Embryonic facial prominence (tissue), 1 donor: ENCODE data around the gene MYO7B.

Source experiments
- DNase-seq: peaks from one replicate; pipeline ENCODE4 v3.0.0-alpha.2; 2016; ENCODE audit errors: extremely low spot score

Gene MYO7B

DNA sequence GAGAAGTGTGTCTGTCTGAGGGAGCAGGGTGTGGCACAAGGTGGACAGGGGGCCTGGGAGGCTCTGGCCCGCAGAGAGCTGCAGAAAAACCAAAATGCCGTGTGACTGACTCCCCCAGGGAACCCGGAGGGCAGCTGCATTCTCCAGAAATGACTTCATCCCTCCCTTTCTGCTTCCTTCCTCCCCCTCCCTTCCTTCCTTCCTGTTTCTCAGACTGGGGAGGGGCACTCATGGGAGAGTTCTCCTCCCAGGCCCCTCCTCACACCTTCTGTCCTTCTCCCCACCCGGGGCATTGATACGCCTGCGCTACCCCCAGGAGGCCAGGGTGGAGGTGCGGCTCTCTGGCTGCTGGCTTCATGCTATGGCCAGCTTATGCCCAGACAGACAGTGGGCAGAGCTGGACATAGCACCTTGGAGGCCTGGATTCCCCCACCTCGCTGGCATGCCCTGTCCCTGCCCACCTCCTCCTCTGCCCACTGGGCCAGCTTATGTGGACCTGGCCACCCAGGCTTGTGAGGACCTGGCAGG, 102.3 kb downstream of the MYO7B start:
- peak; percentile 18 for DNase-seq

DNA sequence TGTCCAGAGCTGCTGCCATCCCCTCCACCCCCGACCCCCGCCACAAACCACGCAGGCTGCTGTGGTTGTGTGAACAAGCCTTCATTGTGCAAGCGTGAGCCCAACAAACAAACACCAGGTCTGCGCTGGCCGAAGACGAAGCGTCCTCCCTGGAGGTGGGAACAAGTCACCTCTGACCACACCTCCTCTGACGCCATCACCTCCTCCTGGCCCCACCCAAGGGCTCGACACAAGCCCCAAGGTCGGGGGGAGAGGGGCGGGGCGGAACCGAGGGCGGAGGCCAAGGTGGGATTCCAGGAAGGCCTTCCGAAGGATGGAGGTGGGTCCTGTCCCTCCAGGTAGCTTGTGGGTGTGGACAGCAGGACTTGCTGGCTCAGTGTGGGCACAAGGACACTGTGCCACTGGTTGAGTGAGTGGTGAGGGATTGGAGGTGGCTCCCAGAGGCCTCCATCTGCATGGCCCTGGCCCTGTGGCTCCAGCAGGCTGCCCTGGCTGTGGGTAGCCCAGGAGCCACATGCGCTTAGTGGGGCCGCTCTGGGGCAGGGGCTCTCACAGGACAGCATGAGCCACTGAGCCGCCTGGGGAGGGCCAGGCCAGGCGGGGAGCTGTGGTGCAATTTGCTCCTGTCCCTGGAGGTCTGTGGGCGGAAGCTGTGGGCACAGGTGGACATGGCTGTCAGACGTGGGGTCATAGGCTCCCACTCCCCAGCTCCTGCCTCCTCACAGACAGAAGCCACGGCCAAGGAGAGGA, 103.1 kb downstream of the MYO7B start:
- DNase-seq = no peak

DNA sequence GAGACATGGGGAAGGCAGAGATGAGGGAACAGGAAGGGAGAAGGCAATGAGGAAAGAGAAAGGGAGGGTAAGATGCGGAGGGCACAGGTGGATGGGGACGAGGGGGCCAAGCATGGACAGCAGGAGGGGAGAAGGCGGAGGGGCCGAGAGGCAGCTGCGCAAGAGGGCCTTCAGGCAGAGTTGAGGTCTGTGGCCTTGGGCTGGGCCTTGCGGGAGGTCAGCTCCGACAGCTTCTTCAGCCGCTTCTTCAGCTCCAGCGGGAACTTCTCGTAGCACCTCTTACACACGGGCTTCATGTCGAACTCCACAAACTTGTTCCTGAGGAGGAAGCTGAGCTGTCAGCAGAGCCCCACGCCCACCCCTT, 103.6 kb downstream of the MYO7B start:
- no peak for DNase-seq

DNA sequence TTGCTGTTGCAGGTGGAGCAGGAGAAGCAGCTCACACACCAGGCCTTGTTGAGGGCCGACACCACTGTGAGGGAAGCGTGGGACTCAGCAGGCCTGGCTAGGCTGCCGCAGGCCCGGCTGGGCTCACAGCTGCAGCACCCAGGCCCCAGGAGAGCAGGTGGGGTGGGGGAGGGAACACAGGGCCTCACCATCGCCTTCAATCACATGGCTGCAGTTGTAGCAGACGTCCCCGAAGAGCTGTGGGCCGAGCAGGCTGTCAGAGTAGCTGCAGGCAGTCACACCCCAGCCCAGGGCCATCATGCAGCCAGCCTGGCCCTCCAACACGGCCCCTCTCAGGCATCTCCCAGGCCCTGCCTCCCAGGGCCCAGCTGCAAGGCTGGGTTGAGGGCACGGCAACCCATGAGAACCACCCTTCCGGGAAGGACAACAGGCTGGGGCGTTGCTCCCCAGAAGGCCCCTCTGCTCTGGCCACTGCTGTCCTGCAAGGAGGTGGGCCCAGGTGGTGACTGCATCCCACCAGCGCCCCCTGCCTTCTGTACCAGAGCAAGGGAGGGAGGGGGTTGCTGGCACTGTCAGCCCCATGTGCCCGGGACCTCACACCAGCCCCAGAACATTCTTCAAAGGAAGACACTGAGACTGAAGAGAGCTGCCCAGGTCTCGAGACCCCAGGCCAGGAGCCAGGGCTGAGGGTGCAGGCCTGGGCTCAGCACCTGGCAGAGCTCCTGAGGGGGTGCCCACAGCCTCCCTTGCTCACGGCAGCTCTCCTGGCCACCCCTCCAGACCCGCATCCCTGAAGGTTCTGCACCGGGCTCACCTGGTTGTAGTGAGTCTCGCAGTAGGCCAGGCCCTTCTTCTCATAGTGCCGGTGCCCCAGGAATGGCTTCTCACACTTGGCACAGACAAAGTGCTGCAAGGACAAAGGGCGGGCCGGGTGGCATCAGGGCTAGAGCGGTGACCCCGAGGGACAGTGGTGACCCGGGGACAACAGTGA, 104.9 kb downstream of the MYO7B start:
- no peak for DNase-seq

DNA sequence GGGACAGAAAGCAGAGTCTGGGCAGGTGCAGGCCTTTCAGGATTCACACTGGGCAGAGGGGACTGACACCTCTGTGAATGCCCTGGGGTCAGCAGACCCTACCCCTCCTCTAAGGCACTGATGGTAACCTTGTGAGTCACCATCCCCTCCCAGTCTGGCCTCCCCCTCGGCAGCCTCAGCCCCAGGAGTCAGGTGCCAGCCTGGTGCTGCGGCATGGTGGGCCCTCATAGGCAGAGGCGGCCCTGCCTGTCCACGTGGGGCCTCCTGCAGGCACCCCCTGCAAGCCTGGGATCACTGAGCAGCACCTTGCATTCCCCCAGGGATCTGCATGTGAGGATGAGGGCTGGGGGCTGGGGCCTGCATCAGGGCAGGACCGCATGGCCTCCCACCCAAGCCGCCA, 105.7 kb downstream of the MYO7B start:
- no peak for DNase-seq

DNA sequence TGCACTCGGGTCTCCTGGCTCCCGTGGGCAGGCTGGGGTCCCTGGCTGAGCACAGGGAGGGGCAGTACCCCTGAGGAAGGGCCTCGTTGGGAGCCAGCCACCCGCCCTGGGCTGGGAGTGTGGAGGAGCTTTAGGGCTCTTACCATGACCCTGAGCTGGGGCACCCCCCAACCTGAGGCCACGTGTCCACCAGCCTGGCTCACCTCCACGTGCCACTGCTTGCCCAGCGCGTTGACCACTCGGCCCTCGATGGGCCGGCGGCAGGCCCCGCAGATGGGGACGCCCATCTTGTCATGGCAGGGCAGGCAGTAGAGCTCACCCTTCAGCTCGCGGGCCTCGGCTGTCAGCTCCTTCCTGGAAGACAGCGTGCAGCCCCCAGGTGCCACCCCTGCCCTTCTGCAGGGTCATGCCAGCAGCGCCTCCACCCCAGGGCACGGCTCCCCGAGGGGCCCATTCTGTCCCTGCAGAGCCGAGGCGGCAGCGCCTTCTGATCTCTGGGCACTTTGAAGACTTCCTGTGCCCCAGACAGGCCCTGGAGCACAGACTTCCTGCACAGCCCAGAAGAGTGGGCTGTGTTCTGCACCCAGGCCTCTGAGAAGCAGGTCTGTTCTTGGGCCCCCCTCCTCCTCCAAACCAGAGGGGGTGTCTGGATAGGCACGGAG, 106.5 kb downstream of the MYO7B start:
- no peak for DNase-seq

DNA sequence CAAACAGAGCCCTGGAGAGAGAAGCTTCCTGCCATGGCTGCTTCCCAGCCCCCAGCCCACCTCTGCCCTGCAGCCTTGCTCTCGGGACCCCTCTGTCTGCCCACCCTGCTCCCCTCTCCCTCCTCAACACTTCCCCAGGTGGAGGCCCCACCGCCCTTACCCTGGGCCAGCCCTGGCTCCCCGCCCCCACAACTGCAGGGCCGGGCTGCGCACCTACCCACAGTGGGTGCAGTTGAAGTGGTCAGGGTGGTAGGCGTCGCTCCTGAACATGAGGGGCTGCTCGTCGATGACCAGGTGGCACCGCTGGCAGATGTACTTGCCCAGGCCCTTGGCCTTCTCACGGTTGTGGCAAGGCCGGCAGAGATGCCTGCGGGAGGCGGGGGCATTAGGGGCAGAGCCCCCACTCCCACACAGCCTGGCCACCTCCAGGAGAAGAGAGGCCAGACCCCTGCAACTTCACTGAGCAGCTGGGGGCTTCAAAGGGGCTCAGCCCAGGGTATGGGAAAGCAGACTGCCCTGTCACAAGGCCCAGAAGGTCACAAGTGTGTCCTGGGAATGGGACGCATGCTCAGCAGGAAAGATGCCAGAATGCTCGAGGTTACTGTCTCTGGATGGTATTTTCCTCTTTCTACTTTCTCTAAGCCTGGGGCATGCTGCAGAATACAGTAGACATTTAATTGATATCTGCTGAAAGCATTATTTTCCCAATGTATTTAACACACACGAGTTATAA, 107.4 kb downstream of the MYO7B start:
- no peak for DNase-seq

DNA sequence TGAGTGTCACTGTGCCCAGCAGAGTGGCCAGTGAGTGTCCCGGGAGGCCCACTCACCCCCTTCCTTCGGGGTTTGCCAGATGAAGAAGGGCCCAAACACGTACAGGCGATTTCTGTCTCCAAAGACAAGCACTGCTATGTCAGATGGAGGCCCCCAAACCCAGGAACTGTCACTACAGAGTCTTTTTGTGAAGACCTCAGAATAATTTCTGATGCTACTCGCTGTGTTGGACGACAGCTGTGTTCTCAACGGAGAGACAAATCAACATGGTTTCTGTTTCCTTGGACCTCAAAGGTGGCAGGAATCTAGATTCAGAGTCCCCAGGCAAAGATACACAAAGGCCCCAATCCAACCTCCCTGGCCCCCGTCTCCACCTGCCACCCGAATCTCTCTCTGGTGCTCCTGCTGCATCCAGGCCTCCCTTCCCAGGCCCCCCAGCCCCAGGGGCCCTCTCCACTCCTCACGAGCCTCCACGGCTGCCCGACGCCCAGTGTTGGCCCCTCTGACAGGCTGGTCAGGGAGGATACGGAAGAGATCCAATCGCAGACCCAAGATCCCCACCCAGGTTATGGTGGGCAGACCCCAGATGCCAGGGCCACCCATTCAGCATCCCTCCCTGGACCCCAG, 108.1 kb downstream of the MYO7B start:
- no peak for DNase-seq

DNA sequence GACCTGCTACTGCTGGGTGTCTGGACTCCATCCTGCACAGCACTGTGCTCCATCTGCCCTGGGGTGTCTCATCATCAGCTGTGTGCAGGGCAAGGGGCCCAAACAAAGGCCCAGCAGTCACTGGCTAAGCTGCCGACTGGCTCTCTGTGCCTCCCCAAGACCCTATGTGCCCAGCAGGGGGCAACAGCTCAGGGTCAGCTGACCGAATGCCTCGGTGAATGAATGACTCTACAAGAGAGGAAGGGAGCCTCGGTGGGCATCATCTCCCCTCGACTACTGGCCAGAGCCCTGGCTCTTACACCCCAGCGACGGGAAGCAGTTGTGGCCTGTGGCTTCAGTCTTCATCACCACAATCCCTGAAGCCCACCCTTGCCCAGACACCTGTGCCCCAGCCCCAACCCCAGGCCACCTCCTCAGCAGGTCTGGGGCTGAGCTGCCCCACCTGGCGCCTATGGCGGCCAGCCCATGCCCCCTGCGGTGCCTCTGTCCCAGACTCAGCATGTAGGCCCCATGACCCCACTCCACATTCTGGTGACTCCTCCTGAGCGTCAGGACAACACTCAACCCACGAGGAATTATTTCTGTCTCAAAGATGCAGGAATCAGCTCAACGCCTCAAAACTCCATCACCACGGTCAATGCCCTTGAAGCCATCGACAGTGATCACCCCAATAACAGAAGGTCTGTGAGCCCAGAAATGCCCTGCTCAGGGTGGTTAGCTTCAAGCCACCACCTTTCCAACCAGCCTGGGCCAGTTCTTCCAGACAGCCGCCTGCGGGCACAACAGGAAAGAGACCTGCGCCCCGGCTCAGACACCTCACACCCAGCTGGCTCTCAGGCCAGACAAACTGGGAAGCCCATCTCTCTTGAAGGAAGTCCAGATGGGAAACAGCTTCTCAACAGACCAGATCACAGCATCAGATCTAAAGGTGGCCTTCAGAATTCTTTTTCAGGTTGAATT, 108.9 kb downstream of the MYO7B start:
- DNase-seq = no peak

DNA sequence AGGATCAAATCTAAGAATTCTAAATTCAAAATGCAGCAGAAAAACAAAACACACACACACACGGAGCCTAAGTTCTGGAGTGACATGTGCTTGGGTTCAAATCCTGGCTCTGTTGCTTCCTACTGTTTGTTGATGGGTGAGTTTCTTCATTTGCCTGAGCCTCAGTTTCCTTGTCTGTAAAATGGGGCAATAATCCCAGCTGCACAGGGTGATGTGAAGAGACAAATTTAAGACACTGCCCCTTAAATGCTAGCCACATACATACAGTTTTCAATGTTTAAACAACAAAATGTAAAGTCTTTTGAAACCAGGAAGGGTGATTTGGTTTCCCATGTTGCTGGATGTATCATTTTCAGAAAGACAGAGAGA, 109.5 kb downstream of the MYO7B start:
- no peak for DNase-seq

DNA sequence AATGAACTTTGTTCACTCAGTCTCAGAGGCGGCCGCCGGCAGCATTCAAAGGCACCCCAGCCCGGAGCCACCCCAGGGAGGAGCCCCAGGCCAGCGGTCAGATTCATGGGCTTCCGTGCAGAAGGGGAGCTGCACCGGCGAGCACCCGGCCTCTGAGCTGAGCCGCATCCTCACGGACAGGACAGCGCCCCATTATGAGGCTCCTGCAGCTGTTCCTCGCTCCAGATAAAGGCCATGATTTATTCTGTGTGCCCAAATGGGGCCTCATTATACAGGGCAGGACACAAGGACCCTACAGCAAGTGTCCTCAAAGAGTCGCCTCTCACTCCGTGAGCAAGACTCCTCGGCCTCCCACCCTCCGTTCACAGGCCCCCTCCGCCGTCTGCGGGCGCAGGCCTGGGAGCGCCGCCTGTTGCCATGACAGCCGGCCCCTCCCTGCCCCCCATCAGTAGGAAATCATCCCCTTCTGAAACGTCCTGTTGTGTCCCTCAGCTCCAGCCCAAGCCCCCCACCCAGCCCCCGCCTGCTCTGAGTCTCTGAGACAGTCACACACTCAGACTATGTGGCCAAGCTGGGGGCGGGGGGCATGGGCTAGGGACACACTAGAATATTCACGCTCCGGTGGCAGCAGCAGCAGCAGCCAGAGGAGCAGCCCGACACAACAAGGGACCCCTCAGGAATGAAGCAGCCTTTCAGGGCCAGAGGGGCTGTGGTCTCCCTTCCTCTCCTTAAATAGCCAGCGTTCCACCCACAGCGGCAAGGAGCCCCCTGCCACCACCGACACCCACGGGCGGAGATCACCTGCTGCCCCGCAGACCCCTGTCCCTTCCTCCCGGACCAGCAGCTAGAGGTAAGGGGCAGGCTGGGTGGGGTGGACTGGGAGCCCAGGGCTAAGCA, 110.2 kb downstream of the MYO7B start, which contains the start of gene GPR17:
Gene GPR17, plus strand, starts transcription at position 759 of the 897 bp plus-strand sequence. CDS start 4,583 bp downstream, outside the sequence.
- no peak for DNase-seq

DNA sequence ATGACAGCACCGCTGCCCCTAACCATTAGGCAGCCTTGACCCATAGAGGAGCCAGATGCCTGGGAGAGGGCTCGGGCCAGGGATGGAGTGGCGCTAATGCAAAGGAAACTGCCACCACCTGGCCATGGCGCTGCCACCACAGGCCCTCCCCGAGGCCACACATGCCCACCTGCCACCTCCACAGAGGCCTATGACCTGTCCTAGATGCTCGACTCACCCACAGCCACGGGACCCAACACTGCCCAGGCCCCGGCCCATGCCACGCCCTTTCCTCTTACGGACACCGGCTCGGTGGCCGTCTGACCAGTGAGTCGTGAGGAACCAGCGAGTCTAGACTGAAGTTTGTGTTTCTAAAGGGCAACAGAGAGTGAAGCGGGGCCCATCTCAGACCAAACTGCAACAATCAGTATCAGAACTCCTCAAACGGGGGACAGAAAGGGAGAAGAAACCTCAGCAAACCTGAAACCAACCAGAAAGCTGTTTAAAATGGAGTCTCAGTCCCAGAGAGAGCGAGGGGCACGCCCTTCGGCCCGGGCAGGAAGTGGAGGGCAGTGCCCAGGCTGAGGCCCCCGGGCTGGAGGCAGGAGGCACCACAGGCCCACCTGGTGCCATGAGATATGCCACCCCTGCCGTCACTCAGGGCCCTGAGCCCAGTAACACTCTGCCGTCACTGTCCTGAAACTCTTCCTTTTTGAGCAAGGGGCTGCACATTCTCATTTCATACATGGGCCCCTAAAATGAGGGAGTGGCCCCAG, 111.2 kb downstream of the MYO7B start:
- no peak for DNase-seq

DNA sequence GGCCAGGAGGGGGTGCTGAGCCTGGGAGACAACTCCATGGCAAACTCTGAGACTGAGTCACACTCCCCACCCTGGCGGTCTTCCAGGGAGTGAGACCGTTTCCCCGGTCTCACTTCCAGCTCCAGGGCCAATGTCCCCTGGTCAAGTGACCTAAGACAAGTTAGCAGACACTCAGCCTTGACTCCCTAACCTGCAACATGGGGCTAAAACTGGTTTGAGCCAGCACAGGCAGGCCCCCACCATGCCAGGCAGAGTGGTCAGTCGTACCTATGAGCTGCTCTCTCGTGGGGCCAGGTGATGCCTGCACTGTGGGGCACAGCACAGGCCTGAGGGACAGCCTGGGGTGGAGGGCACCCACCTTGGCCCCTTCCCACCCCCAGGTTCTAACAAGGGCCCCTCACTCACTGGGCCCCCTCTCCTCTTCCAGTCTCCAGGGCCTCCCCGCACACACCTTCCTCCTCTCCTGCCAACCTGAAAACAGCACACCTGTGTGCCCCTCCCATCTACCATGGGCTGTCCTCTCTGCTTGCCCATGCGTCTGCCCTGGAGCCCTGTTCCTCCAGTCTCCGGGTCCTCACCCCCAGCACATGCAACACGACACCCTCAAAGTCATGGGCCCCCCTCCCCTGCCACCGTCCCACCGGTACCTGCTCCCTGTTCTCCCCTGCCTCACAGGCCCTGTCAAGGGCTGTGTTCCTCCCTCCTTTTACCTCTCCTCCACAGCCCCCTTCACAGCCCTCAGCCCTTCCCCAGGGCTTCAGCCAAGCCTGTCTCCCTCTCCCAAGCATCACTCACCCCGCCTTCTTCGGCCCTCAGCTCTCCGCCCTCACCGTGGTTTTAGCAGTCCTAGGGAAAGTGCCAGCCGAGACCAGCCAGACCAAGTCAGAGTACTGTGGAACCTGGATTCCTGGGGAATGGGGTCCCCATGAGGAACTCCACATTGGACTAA, 112.0 kb downstream of the MYO7B start:
- DNase-seq = no peak

DNA sequence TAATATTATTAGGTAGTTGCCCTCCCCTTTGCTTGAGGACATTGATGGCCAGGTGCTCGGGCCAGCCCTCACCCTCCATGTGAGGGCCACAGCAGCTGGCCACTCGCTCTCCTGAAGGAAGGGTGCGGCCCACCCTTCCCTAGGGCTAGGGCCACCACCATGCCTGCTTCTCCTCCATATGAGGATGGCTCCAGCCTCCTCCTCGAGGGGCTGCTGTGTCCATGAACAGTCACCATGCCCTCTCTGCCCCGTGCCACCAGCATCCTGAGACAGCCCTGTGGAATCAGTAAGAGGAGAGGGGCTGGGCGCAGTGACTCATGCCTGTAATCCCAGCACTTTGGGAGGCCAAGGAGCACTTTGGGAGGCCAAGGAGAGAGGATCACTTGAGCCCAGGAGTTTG, 112.8 kb downstream of the MYO7B start:
- DNase-seq = no peak

DNA sequence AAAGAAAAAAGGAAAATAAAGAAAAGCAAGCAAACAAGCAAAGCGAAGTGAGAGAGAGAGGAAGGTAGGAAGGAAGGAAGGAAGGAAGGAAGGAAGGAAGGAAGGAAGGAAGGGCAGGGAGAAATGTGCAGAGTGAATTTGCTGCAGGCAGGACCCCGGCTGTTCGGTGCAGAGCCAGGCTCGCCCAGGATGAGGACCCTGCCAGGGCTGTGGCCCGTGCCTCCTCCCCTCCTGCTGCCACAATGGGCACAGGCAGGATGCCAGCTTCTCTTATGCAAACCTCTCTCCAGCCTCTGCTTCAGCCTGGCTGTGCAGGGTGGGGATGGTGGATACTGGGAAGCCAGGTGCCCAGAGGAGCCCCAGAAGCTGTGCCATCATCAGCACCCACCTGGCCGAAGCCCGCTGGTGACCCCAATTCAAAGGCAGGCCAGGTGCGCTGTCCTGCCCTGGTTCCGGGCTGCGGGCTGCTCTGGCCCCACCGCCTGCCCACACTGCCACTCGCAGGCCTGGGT, 113.7 kb downstream of the MYO7B start:
- DNase-seq = no peak

DNA sequence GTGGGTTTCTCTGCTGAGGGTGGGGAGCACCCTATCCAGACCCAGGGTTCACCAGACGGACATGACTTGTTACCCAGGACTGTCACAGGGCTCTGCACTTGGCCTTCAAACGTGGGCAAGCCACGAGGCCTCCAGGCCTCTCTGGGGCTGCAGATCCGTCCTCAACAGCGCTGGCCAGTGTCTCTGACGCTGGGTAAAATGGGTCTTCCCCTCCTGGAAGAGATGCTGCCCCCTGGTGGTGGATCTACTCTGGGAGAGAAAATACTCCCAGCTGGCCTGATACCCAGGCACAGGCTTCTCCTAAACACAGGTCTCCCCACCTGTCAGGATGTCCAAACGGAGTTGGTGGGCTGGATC, 114.2 kb downstream of the MYO7B start:
- DNase-seq = no peak
